Measurements from ENCODE around the gene HCRT.
"Not testable (repeated sequence)": the region's sequence is repeated elsewhere in the genome, so short reads cannot be mapped to it uniquely, and the experiment has no call there.

The HCRT gene

DNA sequence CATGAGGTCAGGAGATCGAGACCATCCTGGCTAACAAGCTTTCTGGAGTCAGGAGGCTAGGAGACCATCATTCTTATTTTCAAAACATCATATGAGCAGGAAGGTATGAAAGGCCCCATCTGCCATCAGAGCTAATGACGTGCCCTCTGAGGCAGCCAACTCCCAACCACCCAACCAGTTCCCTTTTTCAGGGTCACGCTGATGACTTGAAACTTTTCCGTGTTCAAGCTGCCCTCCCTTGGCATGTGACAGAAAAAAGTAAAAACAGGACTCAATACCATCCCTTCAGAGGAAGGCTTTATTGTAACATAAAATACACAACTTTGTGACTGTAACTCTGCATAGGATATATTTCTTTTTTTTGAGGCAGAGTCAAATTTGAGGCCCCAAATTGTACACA is 13.6 kb upstream of the HCRT start:
- DNase-seq (ENCODE audit: low read depth, low spot score), result no peak

DNA sequence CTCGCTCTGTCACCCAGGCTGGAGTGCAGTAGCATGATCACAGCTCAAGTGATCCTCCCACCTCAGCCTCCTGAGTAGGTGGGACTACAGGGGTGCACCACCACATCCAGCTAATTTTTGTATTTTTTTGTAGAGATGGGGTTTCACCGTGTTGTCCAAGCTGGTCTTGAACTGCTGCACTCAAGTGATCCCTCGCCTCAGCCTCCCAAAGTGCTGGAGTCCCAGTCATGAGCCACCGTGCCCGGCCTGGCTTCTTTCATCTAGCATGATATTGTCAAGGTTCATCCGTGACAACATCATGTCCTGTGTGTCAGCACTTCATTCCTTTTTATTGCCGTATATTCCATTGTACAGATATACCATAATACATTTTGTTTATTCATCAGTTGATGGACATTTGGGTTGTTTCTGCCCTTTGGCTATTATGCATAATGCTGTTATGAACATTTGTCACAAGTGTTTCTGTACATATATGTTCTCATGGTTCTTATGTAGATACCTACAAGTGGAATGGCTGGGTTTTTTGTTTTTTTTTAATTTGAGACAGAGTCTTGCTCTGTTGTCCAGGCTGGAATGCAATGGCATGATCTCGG is 12.4 kb upstream of the HCRT start:
- DNase-seq (ENCODE audit: low read depth, low spot score), result no peak

DNA sequence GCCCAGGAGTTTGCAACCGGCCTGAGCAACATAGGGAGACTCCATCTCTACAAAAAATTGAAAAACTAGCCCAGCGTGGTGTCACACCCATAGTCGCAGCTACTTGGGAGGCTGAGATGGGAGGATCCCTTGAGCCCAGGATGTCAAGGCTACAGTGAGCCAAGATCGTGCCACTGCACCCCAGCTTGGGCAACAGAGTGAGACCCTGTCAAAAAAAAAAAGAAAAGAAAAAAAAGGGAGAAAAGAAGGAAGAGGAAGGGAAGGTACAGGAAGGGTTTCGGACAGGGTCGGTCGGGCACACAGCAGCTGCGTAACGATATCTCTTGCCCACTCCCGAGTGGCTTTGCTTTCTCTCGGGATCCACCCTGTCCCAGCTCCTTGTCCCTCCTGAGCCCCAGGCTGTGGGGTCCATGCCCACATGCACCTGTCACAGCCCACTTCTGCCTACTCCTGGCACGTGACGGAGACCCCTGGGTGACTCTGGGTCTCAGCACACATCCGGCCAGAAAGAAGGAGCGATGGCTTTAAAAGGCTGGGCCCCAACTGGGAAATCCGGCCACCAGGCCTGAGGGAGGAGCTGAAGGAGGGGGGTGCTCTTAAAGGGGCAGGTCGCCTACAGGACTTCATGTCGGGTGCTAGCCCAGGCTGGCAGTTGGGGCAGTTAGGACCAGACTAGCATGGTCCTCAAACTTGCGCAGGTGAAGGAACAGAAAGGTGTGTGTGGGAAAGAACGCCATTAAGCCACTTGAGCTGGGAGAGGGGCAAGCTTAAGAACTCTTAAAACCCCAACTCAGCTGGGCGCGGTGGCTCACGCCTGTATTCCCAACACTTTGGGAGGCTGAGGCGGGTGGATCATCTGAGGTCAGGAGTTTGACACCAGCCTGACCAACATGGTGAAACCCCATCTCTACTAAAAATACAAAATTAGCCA is 9.0 kb upstream of the HCRT start, which contains the start of gene GHDC:
Gene GHDC (minus strand): TSS at position 526 of the 931 bp plus-strand sequence. CDS start 913 bp downstream, outside the sequence.
- DNase-seq (ENCODE audit: low read depth, low spot score), result peak; percentile 71

DNA sequence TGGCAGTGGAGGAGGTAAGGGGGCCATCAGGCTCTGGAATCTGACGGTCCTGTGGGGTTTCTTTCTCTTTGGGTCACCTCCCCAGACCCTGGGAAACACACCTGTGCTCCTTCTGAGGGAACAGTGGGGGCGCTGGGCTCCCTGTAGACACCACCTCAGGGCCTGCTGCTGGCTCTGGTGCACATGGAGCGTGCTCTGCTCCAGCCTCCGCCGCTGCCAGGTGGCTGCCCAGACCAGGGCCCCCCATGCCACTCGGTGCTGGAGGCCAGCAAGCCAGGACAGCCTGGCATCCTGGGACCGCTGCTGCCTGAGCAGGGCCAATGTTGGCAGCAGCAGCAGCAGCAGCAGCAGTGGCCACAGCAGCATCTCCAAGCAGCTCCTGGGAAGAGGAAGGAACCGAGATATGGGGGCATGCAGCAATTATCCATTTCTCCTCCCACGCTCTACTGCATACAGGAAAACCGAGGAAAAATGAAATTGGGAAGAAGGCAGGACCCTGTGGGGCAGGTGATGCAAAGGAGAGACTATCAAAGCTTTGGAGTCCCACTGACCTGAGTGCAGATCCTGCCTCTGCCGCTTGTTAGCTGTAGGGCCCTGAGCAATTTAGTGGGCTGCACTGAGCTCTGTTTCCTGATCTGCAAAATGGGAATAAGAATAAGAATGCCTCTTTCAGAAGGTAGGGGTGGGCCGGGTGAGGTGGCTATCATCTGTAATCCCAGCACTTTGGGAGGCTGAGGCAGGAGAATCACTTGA is 8.1 kb upstream of the HCRT start:
- no peak for DNase-seq (ENCODE audit: low read depth, low spot score)

DNA sequence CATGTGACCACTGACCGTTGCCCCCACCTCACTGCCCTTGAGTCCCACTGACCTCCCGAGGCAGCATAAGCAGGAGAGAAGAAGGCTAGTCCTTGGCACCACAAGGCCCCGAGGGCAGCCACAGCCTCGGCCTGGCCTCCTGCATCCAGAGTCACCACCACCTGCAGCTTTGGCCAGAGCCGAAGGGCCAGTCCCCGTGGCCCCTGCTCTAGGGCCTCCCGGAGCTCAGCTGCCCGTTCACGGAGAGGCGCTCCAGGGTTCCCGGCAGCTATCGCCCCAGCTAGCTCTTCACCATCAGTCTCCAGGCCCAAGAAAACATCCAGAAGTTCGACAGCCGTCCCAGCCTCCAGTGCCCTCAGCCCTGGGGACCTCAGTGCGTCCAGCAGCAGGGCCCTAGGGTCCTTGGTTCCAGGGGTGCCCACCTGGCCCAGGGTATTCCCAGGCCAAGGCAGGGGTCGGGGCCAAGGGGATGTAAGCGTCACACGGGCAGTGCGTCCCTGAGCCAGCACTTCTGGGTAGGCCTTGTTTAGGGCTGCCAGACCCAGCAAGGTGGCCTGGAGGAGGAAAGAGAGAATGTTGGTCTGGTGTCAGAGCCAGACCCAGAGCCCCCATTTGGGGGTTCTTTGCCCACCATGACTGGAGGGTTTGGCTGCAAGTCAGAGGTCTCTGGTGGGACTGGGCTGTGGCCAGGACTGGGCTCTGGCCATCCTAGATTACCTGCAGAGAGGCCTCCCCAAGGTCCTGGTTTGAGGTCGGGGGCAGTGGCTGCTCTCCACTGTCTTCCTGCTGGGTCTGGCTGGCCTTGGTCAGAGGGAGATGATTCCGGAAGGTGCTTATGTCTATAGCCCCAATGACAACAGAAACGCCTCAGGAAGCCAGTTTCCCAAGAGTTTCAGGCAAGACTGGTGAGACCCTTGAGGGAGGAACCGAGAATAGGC is 7.2 kb upstream of the HCRT start:
- no peak for DNase-seq (ENCODE audit: low read depth, low spot score)

DNA sequence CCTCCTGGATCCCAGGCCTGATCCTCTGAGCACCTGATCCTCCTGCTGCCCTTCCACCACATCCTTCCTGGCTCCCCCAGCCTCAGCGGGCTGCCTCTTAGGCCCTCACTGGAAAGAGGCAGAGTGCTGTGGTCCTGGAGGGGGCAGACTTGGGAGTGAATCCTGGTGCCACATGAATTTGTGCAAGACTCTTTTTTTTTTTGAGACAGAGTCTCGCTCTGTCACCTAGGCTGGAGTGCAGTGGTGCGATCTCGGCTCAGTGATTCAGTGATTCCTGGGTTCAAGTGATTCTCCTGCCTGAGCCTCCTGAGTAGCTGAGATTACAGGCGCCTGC is 6.0 kb upstream of the HCRT start:
- DNase-seq (ENCODE audit: low read depth, low spot score), result no peak

DNA sequence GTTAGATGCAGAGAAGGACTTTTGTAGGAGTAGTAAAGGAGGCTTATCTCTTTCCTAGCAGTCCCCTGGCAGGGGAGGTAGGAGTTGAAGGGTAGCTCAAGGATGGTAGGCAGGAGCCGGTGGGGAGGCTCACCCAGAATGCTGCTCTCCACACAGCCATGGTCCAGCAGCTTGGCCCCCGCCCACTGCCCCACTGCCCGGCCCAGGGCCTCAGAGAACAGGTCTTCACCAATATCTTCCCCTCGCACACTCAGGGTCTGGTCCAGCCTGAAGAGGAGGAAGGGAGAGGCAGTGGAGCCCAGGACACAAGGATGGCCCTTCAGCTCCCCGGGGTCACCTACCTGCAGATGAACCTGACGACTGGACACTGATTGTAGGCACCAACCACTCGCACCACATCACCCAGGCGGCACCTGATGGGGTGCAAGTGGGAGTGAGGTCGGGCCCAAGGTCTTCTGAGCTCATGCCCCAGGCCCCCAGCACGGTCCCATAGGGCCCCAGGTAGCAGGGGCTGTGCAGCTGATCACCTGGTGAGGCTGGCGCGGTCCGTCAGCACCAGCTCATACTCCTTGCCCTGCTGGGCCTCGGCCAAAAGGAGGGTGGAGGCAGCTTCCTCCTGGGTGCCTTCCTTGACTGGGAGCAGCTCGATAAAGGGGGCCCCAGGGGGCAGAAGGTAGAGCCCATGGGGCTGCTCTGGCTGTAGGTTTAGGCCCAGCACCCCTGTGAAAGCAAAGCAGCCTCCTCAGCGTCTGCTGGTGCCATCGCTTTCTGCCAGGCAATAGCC is 5.4 kb upstream of the HCRT start:
- no peak for DNase-seq (ENCODE audit: low read depth, low spot score)

DNA sequence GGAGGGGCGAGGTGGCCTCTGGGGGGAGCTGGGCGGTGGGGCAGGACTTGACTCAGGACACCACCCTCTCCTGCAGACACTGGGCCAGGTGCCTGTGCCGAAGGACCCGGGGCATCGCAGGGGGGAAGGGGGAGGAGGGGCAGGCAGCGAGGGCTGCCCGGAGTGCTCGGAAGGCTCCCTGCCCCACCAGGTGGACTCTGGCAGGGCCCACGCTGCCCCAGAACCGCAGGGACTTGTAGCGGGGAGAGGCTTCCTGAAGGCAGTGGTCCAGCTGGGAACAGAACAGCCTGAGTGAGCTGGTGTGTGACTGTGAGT is 4.4 kb upstream of the HCRT start:
- DNase-seq (ENCODE audit: low read depth, low spot score), result no peak

DNA sequence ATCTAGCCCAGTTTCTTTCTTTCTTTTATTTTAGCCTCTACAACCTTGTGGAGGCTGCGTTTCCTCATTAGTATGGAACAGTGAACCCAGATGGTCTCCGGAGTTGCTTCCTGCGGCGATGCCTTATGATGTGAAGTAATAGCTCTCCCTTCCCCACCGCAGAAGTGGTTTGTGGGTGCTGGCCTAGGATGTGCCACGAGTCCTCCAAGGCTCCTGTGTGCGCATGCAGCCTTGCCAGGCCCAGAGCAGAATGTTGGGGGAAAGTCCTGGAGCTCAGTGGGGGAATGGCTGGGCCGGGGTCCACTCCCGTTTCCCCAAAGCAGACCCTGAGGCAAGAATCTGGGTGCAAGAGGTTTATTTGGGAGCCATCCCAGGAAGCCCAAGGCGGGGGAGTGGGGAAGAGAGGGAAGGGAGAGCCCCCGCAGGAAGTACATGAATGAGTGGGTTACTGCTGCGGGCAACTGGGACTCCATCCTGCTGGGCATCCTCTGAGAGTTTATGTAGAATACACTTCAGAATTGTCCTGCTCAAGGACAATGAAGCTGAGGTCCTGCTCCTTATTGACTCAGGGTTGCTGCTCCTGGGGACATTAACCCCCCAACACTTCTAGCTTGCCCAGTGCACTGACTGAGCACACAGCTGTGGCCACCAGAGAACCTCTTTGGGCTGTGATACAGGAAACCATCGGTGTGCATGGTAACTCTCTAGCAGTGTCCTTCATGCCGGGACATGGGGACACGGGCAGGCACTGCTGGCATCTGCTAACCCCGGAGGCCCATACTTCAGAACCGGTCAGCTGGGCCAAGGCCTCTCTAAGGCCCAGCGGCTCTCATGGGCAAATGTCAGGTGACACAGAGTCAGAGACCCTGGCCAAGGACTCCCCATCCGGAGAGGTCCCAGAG is 3.7 kb upstream of the HCRT start:
- no peak for DNase-seq (ENCODE audit: low read depth, low spot score)

DNA sequence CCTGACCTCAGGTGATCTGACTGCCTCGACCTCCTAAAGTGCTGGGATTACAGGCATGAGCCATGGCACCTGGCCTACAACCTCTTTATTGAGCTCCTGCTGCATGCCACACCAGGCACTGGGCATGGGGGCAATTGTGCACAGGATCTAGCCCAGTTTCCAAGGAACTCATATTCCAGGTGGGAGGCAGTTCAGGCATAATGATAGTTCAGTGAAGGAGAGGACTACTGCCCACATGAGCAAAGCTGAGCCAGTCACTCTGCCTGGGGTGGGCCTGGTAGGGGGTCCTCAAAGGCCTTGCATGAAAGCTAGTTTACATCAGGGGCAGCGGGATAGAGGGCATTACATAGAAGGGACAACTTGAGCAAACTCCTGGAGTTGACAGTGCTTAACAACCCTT is 2.6 kb upstream of the HCRT start:
- DNase-seq (ENCODE audit: low read depth, low spot score), result no peak

DNA sequence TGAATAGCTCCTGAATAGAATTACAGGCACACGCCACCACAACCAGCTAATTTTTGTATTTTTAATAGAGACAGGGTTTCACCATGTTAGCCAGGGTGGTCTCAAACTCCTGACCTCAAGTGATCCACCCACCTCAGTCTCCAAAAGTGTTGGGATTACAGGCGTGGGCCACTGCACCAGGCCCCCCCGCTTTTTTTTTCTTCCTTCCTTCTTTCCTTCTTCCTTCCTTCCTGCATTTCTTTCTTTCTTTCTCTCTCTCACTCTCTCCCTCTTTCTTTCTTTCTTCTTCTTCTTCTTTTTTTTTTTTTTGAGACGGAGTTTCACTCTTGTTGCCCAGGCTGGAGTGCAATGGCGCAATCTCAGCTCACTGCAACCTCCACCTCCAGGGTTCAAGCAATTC is 939 bp upstream of the HCRT start:
- not testable (repeated sequence) for DNase-seq (ENCODE audit: low read depth, low spot score)

DNA sequence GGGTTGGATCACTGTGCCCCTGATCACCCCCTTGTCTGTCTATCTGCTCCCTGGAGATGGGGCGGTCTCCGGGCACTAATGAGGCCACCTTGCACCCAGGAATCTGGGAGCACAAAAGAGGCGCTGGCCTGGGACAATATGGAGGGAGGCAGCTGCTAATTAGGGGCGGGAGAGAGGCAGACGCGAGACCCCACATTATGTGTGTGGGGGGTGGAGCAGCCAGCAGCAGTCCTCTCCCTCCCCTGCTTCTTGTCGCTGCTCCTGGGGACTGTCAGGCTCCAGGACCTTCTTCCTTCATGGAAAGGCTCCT is 324 bp upstream of the HCRT start:
- no peak for DNase-seq (ENCODE audit: low read depth, low spot score)

DNA sequence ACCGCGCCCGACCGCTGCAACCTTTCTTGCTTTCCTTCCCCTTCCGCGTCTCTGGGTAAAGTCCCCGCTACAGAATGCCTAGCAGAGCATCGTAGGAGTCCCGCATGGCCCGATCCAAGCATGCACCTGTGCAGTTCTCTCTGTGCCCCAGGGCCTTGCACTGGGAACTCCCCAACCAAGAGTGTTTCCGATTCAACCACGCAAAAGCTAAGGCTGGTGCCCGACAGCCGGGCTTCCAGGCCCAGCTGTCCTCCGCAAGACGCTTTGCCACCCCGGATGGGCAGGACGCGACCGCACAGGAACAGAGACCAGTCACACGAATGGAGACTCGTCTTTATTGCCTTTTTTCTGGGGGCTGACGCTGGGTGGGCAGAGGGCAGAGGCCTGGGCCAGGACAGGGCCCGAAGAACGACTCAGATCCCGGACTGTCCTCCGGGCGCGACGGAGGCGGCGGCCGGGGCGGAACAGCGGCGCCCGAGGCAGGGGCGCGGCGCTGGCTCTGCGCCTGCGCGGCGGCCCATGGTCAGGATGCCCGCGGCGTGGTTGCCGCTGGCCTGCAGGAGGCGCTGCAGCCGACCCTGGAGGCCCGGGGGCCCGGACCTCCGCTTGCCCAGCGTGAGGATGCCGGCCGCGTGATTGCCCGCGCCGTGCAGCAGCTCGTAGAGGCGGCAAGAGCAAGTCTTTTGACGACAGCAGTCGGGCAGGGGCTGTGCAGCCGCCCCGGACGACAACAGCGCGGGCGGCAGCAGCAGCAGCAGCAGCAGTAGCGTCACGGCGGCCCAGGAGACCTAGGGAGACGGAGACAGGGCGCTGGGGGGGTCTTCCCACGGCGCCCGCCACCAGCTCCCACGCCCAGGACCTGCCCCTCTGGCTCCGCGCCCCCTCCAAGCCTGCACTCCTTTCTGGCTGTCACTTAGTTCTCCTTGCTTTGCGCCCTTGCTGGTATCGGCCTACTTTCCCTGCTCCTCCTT is 1.2 kb downstream of the HCRT start:
- DNase-seq (ENCODE audit: low read depth, low spot score), result peak; percentile 84

DNA sequence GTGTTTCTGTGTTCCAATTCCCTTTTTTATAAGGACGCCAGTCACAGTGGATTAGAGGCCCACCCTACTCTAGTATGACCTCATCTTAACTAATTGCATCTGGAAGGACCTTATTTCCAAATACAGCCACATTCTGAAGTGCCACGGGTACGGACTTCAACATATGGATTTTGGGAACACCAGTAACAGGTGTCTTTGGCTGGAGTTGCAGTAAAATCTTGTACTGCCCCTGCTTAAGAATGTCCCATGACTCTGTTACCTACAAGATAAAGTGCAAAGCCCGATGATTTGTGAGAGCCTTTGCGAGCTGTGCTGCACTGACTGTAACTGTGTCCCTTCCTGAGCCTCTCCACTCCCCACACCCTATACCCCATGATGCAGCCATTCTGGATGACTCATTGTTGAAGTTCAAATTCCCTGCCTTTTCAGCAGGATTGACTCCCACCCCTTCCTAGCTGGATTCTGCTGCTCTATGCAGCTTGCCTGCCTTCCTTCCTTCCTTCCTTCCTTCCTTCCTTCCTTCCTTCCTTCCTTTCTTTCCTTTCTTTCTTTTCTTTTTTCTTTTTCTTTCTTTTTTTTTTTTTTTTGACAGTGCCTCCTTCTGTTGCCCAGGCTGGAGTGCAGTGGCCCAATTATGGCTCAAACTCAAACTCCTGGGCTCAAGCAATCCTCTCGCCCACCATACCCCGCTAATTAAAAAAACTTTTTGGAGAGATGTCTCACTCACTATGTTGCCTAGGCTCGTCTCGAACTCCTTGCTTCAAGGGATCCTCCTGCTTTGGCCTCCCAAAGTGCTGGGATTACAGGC is 2.1 kb downstream of the HCRT start:
- DNase-seq (ENCODE audit: low read depth, low spot score), result no peak

DNA sequence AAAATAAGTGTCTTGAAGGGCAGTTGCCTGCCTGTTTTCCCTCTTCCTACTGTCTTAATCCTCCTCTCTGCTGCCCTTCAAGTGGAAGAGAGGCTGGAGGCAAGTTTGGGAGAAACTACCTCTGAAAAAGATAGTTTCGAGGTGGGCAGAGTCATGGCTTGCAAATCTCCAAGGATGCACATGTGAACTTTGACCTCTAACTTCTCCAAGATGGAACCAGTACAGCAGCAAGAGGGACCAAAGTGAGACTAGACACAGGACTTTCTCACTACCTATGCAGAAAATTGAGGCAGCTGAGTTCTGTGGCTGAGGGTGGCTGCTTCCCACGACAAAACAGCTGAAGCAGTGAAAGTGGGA is 3.4 kb downstream of the HCRT start:
- DNase-seq (ENCODE audit: low read depth, low spot score), result no peak

DNA sequence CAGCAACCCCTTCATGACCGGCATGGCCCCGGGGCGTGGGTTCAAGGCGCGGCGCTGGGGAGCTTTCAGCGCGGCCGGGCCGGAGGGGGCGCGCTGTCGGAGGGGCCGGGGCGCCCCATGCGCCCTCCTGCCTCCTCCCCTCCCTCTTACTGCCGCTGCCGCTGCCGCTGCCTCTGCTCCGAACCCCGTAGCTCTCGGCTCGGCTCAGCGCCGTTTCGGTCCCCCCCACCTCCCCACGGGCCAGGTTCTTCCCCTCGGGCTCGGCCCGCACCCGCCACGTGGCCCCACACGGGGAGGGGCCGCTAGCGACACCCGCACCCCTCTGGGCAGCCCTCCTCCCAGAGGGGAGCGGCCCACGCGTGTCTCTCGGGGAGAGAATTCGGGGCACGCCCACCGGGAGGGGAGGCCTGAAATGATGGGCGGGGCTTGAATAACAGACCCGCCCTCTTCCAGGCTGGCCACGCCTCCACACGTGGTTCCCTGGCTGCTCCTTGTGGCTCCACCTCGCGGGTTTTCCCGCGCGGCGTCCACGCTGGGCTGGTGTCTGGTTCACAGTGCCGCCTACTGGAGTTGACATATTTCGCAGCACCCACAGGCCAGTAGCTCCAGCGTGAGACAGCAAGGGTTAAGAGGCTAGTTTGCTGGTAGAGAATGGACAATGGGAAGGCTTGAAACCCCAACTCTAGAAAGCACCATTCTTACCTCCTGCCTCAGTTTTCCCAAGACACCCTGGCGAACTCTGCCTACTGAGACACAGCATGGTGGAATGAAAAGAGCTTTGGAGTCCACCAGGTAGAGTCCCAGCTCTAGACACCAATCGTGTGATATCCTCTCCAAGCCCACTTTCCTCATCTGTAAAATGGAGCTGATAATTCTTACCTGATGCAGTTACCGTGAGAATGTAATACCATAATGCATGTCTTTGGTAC is 4.1 kb downstream of the HCRT start, which contains the start of gene KCNH4:
Gene KCNH4 (minus strand): TSS at position 221 of the 929 bp plus-strand sequence. CDS start 197 bp downstream, at position 24.
- peak; percentile 67 for DNase-seq (ENCODE audit: low read depth, low spot score)

Measured in ELF-1 (cell line).